Measurements from ENCODE around the gene GUF1.
A peak's percentile ranks its signal among the peaks of the same experiment; 100 is the strongest.

Gene GUF1, protein sequence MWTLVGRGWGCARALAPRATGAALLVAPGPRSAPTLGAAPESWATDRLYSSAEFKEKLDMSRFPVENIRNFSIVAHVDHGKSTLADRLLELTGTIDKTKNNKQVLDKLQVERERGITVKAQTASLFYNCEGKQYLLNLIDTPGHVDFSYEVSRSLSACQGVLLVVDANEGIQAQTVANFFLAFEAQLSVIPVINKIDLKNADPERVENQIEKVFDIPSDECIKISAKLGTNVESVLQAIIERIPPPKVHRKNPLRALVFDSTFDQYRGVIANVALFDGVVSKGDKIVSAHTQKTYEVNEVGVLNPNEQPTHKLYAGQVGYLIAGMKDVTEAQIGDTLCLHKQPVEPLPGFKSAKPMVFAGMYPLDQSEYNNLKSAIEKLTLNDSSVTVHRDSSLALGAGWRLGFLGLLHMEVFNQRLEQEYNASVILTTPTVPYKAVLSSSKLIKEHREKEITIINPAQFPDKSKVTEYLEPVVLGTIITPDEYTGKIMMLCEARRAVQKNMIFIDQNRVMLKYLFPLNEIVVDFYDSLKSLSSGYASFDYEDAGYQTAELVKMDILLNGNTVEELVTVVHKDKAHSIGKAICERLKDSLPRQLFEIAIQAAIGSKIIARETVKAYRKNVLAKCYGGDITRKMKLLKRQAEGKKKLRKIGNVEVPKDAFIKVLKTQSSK

DNA sequence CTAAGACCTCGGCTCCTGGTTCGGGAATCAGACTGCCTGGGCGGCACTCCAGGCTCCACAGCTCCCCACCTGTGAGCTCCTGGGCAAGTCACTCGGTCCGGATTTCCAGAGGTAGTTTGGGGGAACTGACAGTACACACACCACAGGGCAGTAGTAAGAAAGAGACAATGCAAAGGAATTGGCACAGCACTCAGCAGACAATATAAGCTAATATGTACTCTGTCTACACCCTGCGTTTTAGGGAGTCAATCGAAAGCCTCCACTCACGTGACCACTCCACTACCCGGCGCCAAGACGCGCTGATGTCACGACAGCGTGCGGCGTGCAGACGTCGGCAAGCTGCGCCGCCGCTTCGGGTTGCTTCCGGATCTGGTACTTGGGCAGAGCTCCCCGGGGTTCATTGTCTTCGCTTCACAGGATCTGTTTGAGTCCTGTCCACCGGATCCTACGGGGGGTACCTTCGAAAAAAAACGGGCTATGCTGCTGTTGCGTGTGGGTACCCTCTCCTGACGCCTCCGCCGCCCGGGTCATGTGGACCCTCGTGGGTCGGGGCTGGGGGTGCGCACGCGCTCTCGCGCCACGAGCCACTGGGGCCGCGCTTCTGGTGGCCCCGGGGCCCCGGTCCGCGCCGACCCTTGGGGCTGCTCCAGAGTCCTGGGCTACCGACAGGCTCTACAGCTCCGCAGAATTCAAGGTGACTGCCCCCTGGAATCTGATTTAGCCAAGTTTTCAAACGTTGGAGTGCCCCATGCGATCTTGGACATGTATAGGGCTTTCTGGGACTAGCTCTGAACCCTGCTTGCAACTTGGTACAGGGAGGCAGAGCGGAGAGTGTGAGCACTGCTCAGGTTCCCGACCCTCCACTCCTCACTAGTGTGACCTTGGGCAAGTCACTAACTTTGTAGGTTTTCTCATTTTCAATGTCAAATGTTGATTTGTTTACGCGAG lies at the start of gene GUF1:
Gene GUF1 (plus strand): TSS at position 327 of the 948 bp plus-strand sequence. CDS start 203 bp downstream, at position 530.
- peaks cover 6% of the 10 kb centered on the region for H3K36me3 Mint-ChIP-seq
- no peaks in the 10 kb centered on the region for H3K9me3 Mint-ChIP-seq (ENCODE audit: low read depth)
- peak within 1 kb of the TSS; percentile 97 for H3K27ac Mint-ChIP-seq
- peak within 1 kb of the TSS; percentile 93 for H3K4me3 Mint-ChIP-seq
- no peaks in the 10 kb centered on the region for H3K27me3 Mint-ChIP-seq
- peaks cover 36% of the 10 kb centered on the region for H3K4me1 Mint-ChIP-seq (ENCODE audit: low read depth)

DNA sequence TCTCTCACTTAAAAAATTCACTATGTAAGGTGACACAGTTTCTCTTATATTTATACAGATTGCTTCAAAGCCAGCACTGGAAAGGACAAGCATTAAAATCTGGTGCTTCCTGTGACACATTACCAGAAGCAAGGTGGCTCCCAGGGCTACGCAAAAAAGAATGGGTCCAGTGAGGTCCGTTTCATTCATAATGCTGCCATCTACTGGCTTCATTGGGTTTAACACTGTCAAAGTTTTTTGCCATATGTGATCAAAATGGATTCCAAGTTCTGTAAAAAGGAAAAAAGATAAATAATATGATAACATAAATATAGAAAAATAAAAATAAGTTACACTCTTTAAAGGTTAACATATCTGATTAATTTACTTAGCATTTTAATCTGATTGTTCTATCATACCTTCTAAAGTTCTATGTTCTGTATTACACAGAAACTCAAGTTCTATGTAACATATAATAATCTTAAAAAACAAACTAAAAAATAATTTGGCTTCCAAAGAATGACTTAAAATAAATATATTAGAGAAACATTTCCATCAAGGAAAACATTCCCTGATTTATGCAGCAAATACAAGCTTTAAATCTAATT lies 48.8 kb upstream of the GUF1 start:
- Mint-ChIP-seq H3K36me3 (no peaks in the 10 kb centered on the region), H3K4me1 (ENCODE audit: low read depth) (peaks cover 2% of the 10 kb centered on the region), H3K4me3 (no peak overlapping the region), H3K27ac (no peak overlapping the region), H3K9me3 (ENCODE audit: low read depth) (no peaks in the 10 kb centered on the region), H3K27me3 (no peaks in the 10 kb centered on the region)

DNA sequence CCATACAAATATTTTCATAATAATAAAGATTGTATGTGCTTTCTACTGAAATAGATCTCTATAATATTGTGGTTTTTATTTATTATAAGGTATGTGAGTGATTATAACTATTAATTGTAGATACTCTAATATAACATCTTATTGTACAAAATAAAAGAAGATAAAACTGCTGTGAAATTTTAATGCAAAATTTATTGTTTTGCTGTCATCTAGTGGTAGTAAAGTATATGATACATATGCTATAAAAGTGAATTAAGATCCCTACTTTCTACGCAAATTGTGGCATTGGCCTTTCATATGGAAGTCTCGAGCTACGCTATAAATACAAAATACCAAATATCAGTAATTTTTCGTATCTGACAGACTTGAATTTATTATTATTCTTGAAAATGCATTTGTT lies 46.1 kb upstream of the GUF1 start:
- peaks cover 2% of the 10 kb centered on the region for H3K27me3 Mint-ChIP-seq
- H3K27ac Mint-ChIP-seq = no peak overlapping the region
- H3K9me3 Mint-ChIP-seq (ENCODE audit: low read depth) = no peaks in the 10 kb centered on the region

DNA sequence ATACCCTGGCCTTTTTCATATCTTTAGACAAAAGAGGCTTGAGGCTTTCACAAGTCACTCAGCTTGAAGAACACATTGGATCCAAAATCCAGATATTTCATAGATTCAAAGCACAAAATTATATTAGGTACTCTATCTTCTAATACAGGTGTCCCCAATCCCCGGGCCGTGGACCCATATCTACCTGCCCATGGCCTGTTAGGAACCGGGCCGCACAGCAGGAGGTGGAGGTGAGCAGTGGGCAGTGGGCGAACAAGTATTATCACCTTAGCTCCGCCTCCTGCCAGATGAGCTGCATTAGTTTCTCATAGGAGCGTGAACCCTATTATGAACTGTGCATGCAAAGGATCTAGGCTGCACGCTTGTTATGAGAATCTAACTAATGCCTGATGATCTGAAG lies 45.5 kb upstream of the GUF1 start:
- Mint-ChIP-seq H3K27ac (no peak overlapping the region), H3K36me3 (no peaks in the 10 kb centered on the region), H3K27me3 (peaks cover 6% of the 10 kb centered on the region), H3K4me3 (no peak overlapping the region), H3K9me3 (ENCODE audit: low read depth) (no peaks in the 10 kb centered on the region), H3K4me1 (ENCODE audit: low read depth) (peaks cover 2% of the 10 kb centered on the region)

More for the DNA sequence above, 46.1 kb upstream of the GUF1 start:
- peaks cover 2% of the 10 kb centered on the region for H3K4me1 Mint-ChIP-seq (ENCODE audit: low read depth)
- no peak overlapping the region for H3K4me3 Mint-ChIP-seq
- no peaks in the 10 kb centered on the region for H3K36me3 Mint-ChIP-seq

DNA sequence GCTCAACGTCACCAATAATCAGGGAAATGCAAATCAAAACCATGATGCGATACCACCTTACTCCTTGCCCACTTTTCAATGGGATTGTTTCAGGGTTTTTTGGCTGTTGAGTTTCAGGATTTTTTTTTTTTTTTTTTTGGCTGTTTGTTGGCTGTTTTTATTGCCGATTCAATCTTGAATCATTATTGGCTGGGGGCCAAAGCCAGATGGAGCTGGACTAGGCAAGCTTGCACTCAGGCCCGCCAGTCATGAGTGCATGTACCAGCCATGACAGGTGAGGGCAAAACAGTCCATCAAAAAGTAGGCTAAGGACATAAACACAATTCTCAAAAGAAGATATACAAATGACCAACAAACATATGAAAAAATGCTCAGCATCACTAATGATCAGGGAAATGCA lies 40.1 kb upstream of the GUF1 start:
- Mint-ChIP-seq H3K27ac (no peak overlapping the region), H3K4me1 (ENCODE audit: low read depth) (no peaks in the 10 kb centered on the region), H3K4me3 (no peak overlapping the region), H3K9me3 (ENCODE audit: low read depth) (peaks cover 9% of the 10 kb centered on the region), H3K36me3 (peaks cover 4% of the 10 kb centered on the region), H3K27me3 (peaks cover 7% of the 10 kb centered on the region)

DNA sequence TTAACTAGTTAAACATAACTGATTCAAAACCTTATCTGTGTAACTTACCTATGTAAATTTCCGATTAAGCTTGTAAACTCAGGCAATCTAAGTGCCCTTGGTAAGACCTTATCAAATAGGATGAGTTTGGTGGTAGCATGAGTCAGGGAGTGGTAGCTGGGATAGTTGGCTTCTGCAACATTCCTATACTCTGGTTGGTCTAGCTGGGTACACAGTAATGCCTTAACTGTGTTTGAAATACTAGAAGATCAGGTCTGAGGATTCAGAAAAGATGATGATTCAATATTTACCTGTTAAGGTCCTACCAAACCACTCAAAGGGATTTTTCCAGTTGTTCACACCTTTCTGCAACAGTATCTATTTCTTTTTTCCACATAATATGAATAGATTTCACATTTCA lies 32.1 kb upstream of the GUF1 start:
- Mint-ChIP-seq H3K36me3 (peaks cover 9% of the 10 kb centered on the region), H3K9me3 (ENCODE audit: low read depth) (peaks cover 23% of the 10 kb centered on the region), H3K27me3 (peaks cover 3% of the 10 kb centered on the region), H3K27ac (no peak overlapping the region), H3K4me1 (ENCODE audit: low read depth) (no peaks in the 10 kb centered on the region), H3K4me3 (no peak overlapping the region)

DNA sequence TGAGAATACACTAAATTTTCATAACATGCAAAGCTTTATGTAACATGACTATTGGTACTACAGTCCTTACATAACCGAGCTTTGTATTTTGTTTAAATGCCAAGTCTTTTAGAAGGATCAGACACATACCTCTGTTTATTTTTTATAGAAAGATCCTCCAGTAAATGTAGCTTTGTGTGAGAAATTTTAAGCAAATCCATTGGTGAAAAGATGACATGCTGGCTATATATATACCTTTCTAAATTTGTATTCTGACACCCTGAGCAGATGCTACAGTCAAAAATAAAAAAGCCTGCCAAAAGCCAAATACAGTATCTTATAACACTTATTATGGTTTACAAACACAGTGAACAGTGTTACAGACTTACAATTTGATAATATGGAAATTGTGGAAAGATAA lies 26.8 kb upstream of the GUF1 start, which contains the start of gene YIPF7:
Gene YIPF7 (minus strand): TSS at position 201 of the 400 bp plus-strand sequence. CDS start 1,525 bp downstream, outside the sequence.
- H3K9me3 Mint-ChIP-seq (ENCODE audit: low read depth) = no peaks in the 10 kb centered on the region
- no peak within 1 kb of the TSS for H3K4me3 Mint-ChIP-seq
- H3K27ac Mint-ChIP-seq = no peak within 1 kb of the TSS
- H3K27me3 Mint-ChIP-seq = peaks cover 3% of the 10 kb centered on the region
- no peaks in the 10 kb centered on the region for H3K4me1 Mint-ChIP-seq (ENCODE audit: low read depth)
- no peaks in the 10 kb centered on the region for H3K36me3 Mint-ChIP-seq

DNA sequence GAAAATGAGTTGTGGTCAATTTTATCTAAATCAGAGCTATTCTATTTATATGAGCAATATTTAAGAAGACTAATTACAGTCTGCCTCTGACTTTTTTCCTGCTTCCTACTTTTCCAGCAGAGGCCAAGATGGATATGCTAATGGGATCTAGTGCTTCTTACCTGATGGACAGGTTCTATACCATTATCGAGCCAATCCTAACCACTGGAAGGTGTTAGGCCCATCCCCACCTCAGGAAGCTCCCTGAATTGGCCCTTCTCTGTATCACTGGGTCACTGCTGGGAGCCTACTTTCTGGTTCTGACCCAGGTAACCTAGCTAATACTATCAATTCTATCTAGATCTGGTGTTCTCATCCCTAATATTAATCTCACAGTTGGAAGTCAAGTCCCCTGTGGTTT lies 26.2 kb upstream of the GUF1 start:
- H3K27me3 Mint-ChIP-seq = peaks cover 3% of the 10 kb centered on the region
- no peaks in the 10 kb centered on the region for H3K36me3 Mint-ChIP-seq
- H3K4me1 Mint-ChIP-seq (ENCODE audit: low read depth) = no peaks in the 10 kb centered on the region
- no peaks in the 10 kb centered on the region for H3K9me3 Mint-ChIP-seq (ENCODE audit: low read depth)
- H3K4me3 Mint-ChIP-seq = no peak overlapping the region
- no peak overlapping the region for H3K27ac Mint-ChIP-seq

DNA sequence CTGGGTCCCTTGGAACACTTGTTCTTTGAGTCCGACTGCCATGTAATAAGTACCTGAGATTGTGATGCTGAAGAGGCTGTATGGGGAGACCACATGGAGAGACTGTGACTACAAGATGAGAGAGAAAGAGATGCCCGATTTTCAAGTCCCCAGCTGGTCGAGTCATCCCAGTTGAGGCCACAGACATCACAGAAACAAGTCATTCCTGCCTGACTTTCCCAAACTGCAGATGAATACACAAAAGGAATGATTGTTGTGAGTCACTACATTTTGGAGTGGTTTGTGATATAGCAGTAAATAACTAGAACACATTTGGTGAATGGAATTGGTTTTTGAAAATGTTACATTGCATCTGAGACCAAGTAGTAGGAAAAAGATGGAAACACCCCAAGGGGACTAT lies 17.8 kb upstream of the GUF1 start:
- no peaks in the 10 kb centered on the region for H3K36me3 Mint-ChIP-seq
- H3K4me3 Mint-ChIP-seq = no peak overlapping the region
- no peaks in the 10 kb centered on the region for H3K4me1 Mint-ChIP-seq (ENCODE audit: low read depth)
- H3K27ac Mint-ChIP-seq = no peak overlapping the region
- peaks cover 10% of the 10 kb centered on the region for H3K27me3 Mint-ChIP-seq
- H3K9me3 Mint-ChIP-seq (ENCODE audit: low read depth) = no peaks in the 10 kb centered on the region

DNA sequence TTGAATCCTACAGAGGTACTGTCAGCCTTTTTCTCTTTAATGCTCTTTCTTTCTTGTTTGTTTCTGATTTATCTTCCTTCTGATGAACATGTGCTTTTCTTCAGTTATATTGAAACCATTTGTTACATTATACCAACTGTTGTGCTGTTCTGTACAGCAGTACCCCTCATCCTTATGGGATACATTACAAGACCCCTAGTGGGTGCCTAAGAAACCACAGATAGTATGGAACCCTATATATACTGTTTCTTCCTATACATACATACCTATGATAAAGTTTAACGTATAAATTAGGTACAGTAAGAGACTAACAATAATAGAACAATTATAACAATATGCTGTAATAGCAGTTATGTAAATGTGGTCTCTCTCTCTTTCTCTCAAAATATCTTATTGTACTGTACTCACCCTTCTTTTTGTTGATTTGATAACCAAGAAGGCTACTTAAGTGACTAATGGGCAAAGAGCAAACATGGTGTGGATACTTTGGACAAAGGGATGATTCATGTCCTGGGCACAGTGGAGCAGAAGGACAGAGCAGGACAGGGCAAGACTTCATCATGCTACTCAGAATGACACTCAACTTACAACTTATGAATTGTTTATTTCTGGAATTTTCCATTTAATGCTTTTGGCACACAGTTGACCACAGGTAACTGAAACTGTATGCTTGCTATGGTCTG lies 16.1 kb upstream of the GUF1 start:
- H3K4me3 Mint-ChIP-seq = no peak overlapping the region
- H3K27ac Mint-ChIP-seq = no peak overlapping the region
- H3K9me3 Mint-ChIP-seq (ENCODE audit: low read depth) = no peaks in the 10 kb centered on the region
- H3K27me3 Mint-ChIP-seq = peaks cover 10% of the 10 kb centered on the region
- H3K36me3 Mint-ChIP-seq = no peaks in the 10 kb centered on the region
- no peaks in the 10 kb centered on the region for H3K4me1 Mint-ChIP-seq (ENCODE audit: low read depth)

DNA sequence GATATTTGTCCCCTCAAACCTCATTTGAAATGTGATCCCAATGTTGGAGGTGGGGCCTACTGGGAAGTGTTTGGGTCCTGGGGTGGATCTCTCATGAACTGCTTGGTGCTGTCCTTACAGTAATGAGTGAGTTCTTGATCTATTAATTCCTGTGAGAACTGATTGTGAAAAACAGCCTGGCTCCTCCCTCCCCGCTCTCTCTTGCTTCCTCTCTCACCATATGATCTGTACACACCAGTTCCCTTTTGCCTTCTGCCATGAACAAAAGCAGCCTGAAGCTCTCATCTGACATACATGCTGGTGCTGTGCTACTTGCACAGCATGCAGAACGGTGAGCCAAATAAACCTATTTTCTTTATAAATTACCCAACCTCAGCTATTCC lies 15.6 kb upstream of the GUF1 start:
- Mint-ChIP-seq H3K36me3 (no peaks in the 10 kb centered on the region), H3K9me3 (ENCODE audit: low read depth) (no peaks in the 10 kb centered on the region), H3K4me1 (ENCODE audit: low read depth) (no peaks in the 10 kb centered on the region), H3K27ac (no peak overlapping the region), H3K4me3 (no peak overlapping the region), H3K27me3 (peaks cover 6% of the 10 kb centered on the region)

DNA sequence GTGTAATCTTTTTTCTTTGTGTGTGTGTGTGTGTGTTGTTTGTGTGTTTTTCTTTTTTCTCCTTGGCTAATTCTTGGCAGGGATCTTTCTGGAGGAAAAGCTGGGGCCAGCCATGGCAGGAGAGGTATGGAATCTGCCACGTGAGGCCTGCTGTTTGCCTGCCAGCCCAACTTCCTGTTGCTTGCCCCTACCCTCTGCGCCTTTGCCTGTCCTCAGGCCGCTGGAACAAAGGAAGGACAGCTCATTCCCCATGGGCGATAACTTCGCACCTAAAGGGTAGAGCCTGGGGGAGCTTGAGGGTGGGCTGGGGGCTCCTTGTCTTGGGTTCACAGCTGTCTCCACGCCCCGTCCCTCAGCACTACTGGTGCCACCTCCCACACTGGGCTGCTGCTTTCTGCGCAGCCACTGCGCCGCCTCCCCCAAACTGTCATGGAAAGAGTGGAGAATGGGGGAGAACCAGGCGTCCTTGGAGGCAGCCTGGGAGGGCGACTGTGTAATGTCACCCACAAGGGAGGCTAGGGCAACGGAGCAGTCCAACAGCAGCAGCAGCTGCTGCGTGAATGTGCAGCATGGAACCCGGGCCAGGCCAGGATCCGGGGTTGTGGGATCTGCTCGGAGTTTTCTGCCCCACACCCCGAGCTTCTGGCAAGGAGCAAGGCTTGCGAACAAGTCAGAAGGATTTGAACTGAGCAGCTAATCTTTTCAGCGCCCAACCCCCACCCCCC lies 14.5 kb upstream of the GUF1 start:
- H3K36me3 Mint-ChIP-seq = no peaks in the 10 kb centered on the region
- no peaks in the 10 kb centered on the region for H3K4me1 Mint-ChIP-seq (ENCODE audit: low read depth)
- H3K4me3 Mint-ChIP-seq = no peak overlapping the region
- no peak overlapping the region for H3K27ac Mint-ChIP-seq
- H3K27me3 Mint-ChIP-seq = peaks cover 1% of the 10 kb centered on the region
- no peaks in the 10 kb centered on the region for H3K9me3 Mint-ChIP-seq (ENCODE audit: low read depth)

DNA sequence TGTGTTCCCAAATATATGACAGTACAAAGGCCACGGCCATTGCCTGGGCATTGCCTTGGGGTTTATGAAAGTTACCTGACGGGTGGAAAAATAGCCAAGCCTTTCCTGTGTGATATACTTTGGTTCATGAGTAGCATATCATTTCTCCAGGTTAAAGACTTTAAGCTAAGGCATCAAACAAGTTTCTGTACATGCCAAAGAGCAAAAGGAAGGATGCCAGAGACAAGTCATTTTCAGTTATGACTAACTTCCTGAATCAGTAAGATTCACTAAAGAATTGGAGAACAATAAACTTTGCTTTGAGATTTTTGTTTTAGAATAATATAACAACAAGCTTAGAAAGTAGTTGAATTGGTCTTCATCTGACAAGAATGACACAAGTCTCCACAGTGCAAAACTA lies 9.7 kb upstream of the GUF1 start:
- Mint-ChIP-seq H3K36me3 (no peaks in the 10 kb centered on the region), H3K27me3 (peaks cover 5% of the 10 kb centered on the region)

More for the DNA sequence above, 9.7 kb upstream of the GUF1 start:
- Mint-ChIP-seq H3K4me3 (no peak overlapping the region), H3K9me3 (ENCODE audit: low read depth) (no peaks in the 10 kb centered on the region), H3K27ac (no peak overlapping the region), H3K4me1 (ENCODE audit: low read depth) (no peaks in the 10 kb centered on the region)

Data from activated naive CD8-positive, alpha-beta T cell (primary cell).